Upper lobe of left lung (tissue), 6 donors: ENCODE measurements around the gene ADSS1. TPM values are rescaled to one million over a fixed set of nuclear protein-coding genes. Genes with fewer than 3 reads are reported as not detected.
A peak's percentile ranks its signal among the peaks of the same experiment; 100 is the strongest.

Experiments used
- ATAC-seq, 2 donors: fragments of 200-7000 bp; cut with Tn5 transposase; one replicate each; pipeline ENCODE4 v1.9.1; 2022; ENCODE audit warnings: mild to moderate bottlenecking in 2 of 2, moderate library complexity in 2 of 2; ENCODE audit not compliant: low FRiP score in 2 of 2
- DNase-seq, 2 donors: peaks; one replicate each; pipeline ENCODE4 v3.0.0-alpha.2; 2019 to 2020
- H3K27ac ChIP-seq, 4 donors: fragments of 200-600 bp; sonication (generic); one replicate each; pipeline ENCODE4 v1.5.1; 2016 to 2019
- H3K27me3 ChIP-seq, 4 donors: fragments of 200-600 bp; sonication (generic); one replicate each; pipeline ENCODE4 v1.5.1; 2017 to 2019
- H3K36me3 ChIP-seq, 4 donors: fragments of 200-600 bp; sonication (generic); one replicate each; pipeline ENCODE4 v1.5.1; 2016 to 2019
- H3K4me1 ChIP-seq, 4 donors: fragments of 200-600 bp; sonication (generic); one replicate each; pipeline ENCODE4 v1.5.1; 2018 to 2019
- H3K4me3 ChIP-seq, 4 donors: fragments of 200-600 bp; sonication (generic); one replicate each; pipeline ENCODE4 v1.5.1; 2017 to 2019; ENCODE audit warnings: mild to moderate bottlenecking in 2 of 4, moderate library complexity in 1 of 4
- H3K9me3 ChIP-seq, 4 donors: fragments of 200-600 bp; sonication (generic); one replicate each; pipeline ENCODE4 v1.5.1; 2018 to 2019
- CTCF ChIP-seq, 6 experiments: fragments of 450-650 bp in 4 of 6; fragments of 200-600 bp in 2 of 6; sonication (generic) in 2 of 6; IDR thresholded peaks; one replicate each; pipeline ENCODE4 v1.5.1; 2016 to 2019; ENCODE audit warnings: antibody characterized with exemption in 6 of 6
- EP300 ChIP-seq, 4 donors: sonication (generic); formaldehyde crosslinking; IDR thresholded peaks; one replicate each; pipeline ENCODE4 v1.5.1; 2017; ENCODE audit warnings: antibody characterized with exemption in 4 of 4, control low read depth in 2 of 4
- POLR2A ChIP-seq, 4 donors: fragments of 450-650 bp; IDR thresholded peaks; one replicate each; pipeline ENCODE4 v1.5.1; 2016 to 2017; ENCODE audit warnings: antibody characterized with exemption in 4 of 4, mild to moderate bottlenecking in 2 of 4
- POLR2AphosphoS5 ChIP-seq, 2 donors: sonication (generic); formaldehyde crosslinking; IDR thresholded peaks; one replicate each; pipeline ENCODE4 v1.5.1; 2017; ENCODE audit warnings: antibody characterized with exemption in 2 of 2
- WGBS, 2 donors: methylation state at CpG; one replicate each; pipeline ENCODE4 v1.1.5; 2017 to 2018; 5-methylcytosine and 5-hydroxymethylcytosine counted together
- total RNA-seq, 6 donors: library from RNA; depleted of rRNA in 4 of 6; stranded (reverse); fragments of >200 nt in 4 of 6; gene quantifications; one replicate each; pipeline versions ENCODE4 v1.1.0 to v1.2.1, GENCODE V29; 2016 to 2021
- donor health status: DM: no; HTN: no; CAD: no; lungs with moderate emphysema.
- donor health status: DM: no; HTN: yes; CAD: no; lungs with severe emphysema.

Gene ADSS1
- total RNA-seq, 6 donors from 2014 or later = 4.9 to 34.6 (median 6.2) TPM

DNA sequence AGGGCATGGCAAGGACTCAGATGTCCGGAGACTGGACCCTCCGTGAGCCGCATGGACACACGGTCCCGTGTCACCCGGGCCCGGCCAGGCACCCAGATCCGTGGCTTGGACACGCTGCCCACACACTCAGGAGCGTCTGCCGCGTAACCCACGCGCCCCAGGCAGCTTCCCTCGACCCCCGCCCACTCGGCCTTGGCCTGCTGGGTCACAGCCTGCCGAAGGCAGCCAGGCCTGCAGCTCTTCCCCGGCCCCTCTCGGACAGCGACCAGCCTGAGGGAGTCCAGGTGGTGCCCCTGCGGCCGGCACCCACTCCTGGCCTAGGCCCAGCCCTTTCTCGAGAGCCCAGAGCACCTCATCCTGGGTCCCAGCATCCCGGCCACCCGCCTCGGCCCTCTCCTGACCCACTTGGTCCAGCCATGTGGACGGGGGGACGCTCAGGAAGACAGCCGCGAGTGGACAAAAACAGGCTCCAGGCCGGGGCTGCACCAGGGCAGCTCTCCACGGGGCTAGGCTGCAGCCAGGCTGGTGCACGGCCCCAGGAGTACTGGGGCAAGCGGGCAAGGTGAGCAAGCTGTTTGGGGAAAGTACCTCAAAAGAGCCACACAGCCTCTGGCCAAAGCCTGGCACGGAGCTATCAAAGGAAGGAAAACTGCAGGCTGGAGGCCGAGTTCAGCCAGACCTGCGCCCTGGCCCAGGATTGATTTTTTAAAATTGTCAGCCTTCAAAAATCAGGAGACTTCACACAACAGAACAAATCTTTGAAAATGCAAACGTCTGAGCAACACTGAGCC is 65.0 kb downstream of the ADSS1 start:
- Histone ChIP-seq H3K4me1 (peaks cover 65 to 97% (median 85%) of the 10 kb centered on the region in 4 donors), H3K27ac (peak overlapping the region in 1 of 4 donors; percentile 78)
- DNase-seq = peak in 1 of 2 donors; percentile 78

DNA sequence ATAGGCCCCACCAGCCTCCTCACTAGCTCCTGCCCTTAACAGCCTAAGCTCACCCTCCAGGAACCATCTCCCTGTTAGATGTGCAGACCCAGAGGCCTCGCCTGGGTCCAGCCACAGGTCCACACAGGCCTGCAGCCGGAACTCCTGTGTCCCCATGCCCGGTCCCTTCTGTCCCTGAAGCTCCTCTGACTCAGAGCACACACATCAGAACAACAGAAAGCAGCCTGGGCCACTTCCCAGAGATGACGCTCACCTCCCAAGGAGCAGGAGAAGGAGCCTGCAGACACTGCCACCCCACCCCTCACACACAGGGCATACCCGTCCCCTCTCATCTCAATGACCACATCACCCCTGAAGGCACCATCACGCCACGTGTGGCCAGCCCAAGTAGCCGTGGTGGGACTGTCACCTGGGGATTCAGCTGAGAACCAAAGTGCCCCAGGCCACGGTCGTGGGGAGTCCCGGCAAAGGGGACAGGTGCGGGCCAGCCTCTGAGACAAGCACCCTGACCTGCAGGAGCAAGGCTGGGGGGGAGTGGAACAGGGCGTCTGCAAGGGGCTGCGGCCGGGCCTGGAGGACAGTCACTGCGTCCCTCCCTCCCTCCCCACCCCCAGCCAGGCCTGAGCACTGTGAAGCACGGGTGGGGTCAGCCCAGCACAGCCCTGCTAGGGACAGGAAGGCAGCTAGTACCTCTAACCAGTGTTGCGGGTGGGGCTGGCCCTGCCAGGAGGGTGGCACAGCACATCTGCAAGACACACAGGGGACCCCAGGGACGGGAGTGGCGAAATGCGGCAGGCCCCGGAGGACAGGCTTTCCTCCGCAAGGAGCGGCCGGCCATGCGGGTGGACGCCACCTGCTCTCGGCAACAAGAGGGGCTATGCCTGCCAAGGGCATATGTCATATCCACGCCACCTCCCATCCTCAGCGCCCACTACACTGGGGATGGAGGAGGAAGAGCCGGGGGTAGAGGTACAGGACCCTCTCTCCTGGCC is 66.0 kb downstream of the ADSS1 start:
- ATAC-seq (no peak), DNase-seq (peak in 1 of 2 donors; percentile 69)
- Histone ChIP-seq H3K27me3 (no peaks in the 10 kb centered on the region), H3K4me3 (no peak overlapping the region), H3K4me1 (peaks cover 60 to 94% (median 84%) of the 10 kb centered on the region in 4 donors), H3K36me3 (peaks cover 0 to 46% (median 32%) of the 10 kb centered on the region in 4 donors), H3K27ac (no peak overlapping the region), H3K9me3 (no peaks in the 10 kb centered on the region)
- WGBS, 2 donors = 95 to 97% methylated on average over 13 to 31 of the region's 31 CpGs
- no peak for TF ChIP-seq POLR2AphosphoS5 (IDR thresholded peaks at IDR 0.05)
- TF ChIP-seq POLR2A (IDR thresholded peaks at IDR 0.05) = no peak
- no peak for TF ChIP-seq EP300 (IDR thresholded peaks at IDR 0.05)
- TF ChIP-seq CTCF (IDR thresholded peaks at IDR 0.05) = no peak

More for the DNA sequence above, 65.0 kb downstream of the ADSS1 start:
- no peak for ATAC-seq
- Histone ChIP-seq H3K9me3 (no peaks in the 10 kb centered on the region), H3K36me3 (peaks cover 0 to 50% (median 32%) of the 10 kb centered on the region in 4 donors), H3K4me3 (no peak overlapping the region), H3K27me3 (no peaks in the 10 kb centered on the region)
- TF ChIP-seq EP300 (IDR thresholded peaks at IDR 0.05) (no peak), POLR2AphosphoS5 (IDR thresholded peaks at IDR 0.05) (no peak), CTCF (IDR thresholded peaks at IDR 0.05) (no peak), POLR2A (IDR thresholded peaks at IDR 0.05) (no peak)
- WGBS, 2 donors = 78 to 89% methylated on average over 16 to 39 of the region's 39 CpGs

DNA sequence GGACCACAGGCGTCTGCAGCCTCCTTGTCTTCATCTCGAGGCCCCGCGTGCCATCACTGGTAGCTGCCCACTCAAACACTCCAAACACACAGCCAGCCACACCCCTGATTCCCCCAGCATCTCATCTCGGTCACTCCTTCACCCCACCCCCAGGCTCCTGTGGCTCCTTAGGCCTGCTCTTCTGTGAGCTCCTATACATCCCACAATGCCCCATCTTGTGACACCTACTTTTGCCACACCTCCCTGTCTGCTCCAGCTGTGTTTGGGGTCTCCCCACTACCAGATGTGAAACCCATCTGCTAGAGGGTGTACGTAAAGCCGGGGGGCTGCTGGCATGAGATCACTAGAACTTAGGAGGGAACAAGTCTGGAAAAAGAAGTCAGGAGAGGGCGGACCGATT is 67.4 kb downstream of the ADSS1 start:
- DNase-seq (peak in 1 of 2 donors; percentile 33), ATAC-seq (no peak)
- TF ChIP-seq EP300 (IDR thresholded peaks at IDR 0.05) = no peak
- Histone ChIP-seq H3K9me3 (no peaks in the 10 kb centered on the region), H3K36me3 (peaks cover 0 to 42% (median 32%) of the 10 kb centered on the region in 4 donors), H3K4me3 (no peak overlapping the region), H3K27me3 (no peaks in the 10 kb centered on the region), H3K27ac (peak overlapping the region in 2 of 4 donors; percentile 39 to 70), H3K4me1 (peaks cover 55 to 87% (median 77%) of the 10 kb centered on the region in 4 donors)
- WGBS, 2 donors = 86 to 93% methylated on average over 7 to 9 of the region's 9 CpGs

DNA sequence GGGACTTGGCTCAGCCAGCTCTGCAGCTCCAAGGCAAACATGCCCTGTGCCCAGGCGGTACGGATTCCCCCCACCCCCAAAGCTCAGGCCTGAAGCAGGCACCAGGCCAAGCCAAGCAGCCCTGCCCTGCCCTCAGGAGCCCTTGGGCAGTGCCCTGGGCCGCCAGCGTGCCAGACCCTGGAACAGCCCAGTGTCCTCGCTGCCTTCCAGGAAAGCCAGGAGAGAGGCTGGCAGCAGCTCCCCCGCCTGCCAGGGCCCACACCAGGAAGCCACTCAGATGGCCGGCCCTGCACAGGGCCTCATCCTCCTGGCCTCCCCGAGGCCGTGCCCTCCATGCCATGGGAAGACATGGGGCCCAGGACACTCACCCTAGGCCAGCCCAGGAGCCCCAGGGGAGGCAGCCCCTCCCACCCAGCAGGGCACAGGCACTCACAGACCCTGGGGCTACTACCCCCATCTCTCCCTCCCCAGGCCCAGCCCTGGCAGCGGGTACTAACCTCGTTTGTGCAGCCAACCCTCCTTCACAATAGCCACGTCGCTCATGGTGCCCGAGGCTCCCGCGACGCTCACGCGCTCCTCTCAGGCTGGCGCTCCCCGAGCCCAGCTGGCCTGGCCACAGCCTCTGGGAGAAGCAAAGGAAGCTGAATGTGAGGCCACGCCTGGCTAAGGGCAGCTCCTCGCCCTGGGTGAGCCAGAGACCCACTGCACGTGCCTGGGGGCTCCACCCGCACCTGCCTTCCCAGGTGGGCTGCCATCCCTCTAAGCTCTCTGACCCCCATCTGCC is 68.3 kb downstream of the ADSS1 start:
- peak in 1 of 2 donors; percentile 81 for ATAC-seq
- Histone ChIP-seq H3K36me3 (peaks cover 0 to 42% (median 32%) of the 10 kb centered on the region in 4 donors), H3K9me3 (no peaks in the 10 kb centered on the region), H3K27ac (peak overlapping the region; percentile 42 to 81 (median 70)), H3K4me1 (peaks cover 52 to 87% (median 77%) of the 10 kb centered on the region in 4 donors), H3K27me3 (no peaks in the 10 kb centered on the region), H3K4me3 (no peak overlapping the region)
- TF ChIP-seq CTCF (IDR thresholded peaks at IDR 0.05) (peak in 1 of 6 experiments; percentile 7), POLR2AphosphoS5 (IDR thresholded peaks at IDR 0.05) (no peak)
- 65 to 88% methylated on average over 6 to 20 of the region's 25 CpGs for WGBS, 2 donors
- peak; percentile 88 to 91 for DNase-seq
